ENCODE data around the gene BABAM2.

Gene BABAM2

DNA sequence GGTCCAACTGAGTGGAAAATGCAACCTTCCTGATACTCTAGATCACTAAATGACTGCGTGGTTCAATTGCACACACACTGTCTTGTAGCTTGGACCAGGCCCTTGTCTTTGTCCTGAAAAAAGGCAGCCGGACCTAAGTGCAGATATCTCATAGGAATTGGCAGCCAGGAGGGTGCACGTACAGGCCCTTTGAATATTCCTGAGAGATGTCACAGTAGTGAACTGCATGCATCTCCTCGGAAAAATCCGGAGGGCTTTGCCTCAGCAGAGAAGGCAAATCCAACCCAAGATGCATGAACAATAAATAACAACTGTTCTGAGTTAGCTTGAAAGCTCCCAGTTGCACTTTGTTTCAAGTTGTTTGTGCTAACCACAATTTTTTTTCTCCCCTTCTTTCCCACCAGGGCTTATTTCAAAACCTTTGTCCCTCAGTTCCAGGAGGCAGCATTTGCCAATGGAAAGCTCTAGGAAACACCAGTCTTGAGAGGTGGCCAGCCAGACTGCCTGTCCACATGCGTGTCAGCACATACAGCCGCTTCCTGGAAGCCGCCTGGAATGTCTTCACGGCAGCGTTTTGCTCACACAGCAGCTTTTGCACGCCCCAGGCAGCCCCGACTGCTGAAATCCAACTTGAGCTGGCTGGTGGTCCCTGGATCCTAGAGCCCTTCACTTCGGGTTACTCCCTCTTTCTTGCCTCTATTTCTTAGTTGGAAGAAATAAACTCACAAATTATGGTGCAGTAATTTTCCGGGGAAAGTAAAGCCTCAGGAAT, 447.7 kb downstream of the BABAM2 start:
- DNase-seq: no peak

GRCh38 chr2:28338831-28339321, 448.3 kb downstream of the BABAM2 start:
- no peak for DNase-seq

DNA sequence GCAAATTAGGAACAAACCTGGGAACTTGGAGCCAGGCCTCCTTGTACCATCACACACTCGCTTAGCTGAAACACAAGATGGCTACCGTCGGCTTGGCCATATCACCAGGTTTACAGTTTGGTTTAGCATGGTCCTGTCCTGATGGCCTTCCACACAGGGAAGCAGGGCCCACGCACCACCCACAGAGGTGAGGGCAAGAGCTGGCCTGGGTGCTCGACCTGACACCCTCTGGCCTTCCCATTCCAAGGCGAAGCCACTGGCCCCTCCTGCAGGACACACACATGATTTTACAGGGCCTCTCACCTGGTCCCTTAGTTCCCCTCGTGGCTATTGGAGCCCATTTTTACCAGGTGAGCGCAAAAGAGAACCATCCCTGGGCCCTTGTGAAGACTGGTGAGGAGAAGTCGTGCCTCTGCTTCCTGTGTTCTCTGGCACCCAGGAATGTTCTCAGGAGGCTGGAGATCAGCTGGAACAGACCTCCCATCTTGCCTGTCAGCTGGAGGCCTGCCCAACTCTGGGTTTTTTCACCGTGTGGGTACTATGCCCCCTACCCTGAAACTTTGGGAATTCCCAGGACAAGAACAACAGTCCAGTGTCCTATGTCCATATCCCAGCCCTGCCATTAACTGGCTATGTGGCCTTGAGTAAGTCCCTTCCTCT, 449.1 kb downstream of the BABAM2 start:
- no peak for DNase-seq

DNA sequence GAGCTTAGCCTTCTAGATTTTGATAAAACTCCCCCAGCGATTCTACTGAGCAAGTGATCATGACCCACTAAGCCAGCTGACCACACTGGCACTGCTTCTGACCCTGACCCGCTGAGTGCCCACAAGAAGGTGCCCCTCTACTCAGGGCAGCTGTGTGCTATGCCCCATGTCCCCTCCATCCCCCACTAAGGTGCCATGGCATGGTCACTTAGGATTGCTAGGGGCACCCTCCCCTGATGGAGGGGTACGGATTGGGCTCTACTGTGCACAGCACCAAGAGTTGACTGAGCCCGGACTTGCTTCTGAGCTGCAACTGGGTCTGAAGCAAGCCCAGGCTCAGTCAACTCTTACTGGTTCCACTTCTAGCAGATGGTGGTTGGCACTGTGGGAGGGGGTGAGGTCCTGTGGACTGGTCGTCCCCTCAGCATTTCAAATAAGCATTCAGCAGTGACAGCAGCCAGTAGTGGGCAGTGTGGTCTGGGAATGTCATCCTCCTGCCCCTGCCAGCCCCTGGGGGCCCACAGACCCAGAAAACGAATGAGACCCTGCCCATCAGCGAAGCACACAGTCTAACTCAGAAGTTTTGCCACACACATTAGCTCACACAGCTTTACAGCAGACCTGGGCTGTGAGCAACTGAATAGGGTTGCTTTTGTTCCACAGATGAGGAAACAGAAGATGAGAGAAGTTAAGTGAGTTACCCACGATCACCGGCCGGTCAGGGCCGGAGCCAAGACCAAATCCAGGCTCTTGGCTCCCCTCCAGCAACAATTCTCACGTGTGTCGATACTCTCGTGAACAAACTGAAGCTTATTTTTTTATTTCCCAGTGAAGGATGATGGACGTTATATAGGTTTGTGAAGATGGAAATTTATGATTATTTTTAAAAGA, 450.0 kb downstream of the BABAM2 start:
- DNase-seq: no peak

DNA sequence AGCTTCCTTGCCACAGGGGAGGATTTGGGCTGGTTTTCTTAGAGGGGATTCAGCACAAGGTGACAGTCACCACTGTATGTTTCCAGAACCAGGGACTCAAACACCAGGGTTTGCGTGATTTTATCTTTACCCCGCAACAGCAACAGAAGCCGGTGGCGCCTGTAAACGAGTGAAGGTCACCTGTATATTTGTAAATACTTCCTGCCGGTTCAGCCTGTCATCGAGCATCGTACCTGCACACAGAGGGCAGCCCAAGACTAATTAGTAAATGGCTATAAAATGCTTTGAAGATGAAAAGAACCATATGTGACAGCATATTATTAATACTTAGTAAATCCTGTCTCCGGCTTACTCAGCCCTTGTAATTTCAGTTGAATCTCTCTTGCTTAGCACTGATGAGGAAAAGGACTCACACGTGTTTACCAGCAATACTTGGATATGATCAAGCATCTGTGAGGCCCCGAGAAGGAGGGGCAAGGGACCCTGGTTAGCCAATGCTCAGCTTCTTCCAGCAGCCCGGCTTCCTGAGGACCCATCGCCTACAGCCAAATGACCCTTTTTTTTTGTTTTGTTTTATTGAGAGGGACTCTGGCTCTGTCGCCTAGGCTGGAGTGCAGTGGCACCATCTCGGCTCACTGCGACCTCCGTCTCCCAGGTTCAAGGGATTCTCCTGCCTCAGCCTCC, 450.8 kb downstream of the BABAM2 start:
- DNase-seq: no peak

DNA sequence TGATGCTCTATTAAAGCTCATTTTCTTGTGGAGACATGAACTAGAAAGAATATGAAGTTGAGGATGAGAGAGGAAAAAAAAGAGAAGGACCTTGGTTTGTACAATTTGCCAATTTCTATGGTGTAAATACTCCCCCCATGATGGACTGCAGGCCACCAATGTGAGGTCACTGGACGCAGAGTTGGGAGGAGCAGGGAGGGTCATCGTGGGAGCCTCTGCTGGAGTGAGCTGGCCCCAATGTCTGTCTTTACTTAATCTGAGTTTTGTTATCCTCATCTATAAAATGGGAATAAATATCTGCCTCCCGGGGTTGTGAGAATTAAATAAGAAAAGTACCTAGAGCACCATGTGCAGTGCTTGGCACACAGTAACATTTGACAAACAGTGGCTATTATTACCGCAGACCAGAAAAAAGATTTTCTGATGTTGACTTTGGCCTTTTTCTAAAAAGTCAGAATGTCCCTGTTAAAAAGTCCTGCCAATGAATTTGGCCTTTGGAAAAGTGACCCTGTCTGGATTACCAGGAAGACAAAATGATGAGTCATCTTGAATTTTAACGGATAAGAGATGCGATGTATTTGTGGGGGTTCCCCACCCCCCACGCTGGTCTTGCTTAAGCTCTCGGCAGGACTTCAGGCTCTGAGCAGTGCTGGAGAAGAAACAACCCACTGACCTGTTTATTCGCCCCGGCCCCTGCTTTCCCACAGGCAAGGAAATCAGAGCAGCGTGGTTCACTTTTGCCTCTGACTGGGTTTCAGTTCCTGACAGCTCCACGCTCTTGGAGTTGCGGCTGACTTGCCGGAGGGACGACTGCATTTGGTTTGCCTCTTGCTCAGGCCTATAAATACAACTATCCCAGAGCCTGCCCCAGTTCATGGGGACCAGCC, 451.8 kb downstream of the BABAM2 start:
- DNase-seq: no peak

DNA sequence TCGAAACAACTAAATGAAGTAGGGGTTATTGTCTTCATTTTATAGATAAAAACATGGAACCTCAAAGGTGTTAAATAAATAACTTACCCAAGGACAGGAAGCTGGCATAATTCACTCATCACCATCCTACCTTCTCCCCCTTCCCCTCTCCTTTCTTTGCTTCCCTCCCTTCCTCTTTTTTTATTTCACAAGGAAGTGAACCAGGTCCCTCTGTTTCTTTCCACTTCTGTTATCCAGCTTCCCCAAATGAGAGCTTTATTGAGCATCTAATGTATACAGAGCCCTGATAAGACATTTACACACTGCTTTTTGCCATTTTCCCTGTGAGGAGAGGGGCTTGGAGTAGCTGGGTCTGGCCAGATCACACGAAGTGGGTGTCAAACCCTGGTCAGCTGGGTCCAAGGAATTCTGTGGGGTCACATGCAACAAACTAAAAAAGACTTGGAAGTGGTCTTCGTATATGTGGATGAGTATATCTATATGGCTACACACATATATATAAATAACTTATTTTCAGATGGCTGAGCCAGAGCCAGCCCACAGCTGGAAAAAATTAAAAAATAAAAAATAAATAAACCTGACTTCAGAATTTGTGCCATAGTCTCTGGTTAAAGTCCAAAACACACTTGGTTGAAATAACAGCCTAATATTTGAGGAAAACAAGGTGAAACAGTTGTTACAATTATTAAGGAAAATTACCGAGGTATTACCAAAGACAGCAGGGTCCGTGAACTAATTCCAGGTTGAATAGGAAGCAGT, 452.8 kb downstream of the BABAM2 start:
- DNase-seq: no peak

- no peak for DNase-seq
These were observed 453.6 kb downstream of the BABAM2 start for GRCh38 chr2:28343971-28344715.

DNA sequence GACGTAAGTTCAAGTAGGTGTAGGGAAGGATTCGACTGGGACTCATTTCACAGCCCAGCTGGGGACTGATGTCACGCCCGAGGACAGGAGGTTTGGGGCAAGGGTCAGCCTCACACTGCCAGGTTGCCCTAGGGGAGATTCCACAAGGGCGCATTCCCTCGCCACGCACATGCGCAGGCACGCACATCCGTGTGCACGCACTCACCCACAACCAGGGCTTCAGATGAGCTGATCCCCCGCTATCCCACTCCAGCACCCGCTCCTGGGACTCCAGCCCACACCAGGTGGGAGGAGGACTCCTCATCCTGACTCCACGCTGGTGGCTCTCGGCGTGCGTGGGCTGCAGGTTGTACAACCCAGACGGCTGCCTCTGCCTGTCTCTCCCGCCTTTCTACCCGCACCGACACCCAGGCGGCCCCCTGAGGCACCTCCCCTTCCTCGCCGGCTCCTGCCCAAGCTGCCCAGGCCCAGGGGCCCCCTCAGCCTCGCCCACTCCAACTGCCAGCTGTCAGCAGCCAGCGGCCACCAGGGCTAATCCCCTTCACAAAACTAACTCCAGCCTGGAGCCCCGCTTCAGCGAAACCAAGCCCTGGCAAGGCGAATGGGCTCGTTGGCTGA, 454.3 kb downstream of the BABAM2 start:
- DNase-seq: no peak

DNA sequence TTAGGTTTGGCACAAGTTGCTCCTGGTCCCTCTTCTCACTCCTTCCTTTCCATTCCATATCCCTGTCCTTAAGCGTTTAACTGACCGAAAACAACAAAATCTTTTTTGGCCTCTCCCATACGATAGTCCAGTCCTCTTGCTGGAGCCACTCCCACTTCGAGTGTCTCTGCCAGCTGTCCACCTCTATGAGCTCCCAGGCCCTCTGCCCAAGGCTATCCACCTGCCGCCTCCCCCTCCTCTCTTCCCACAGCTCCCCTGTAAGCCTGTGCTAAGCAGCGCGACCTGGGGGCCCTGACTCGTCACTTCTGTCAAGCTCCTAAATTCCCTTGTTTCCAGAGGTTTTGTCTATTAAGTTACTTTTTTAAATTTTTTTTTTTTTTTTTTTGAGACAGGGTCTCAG, 455.1 kb downstream of the BABAM2 start:
- DNase-seq: no peak

DNA sequence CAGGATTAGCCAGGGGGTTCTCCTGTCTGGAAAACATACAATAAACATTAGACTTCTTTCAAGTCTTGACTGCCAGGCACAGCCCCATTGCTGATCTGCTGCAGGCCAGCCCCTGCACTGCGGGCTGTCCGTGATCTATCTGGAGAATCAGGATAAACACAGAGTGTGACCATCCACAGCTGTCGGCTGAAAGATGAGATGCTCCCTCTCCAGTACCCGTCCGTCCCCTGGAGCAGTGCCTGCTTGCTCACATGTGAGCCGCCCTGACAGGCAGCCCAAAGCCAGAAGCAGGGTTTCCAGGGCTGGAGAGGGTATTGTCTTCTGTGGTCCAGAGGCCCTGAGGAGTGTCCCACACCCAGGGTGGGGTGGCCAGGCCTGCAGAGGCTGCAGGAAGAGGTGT, 456.1 kb downstream of the BABAM2 start:
- no peak for DNase-seq

GRCh38 chr2:28347193-28347592, 456.7 kb downstream of the BABAM2 start:
- no peak for DNase-seq

DNA sequence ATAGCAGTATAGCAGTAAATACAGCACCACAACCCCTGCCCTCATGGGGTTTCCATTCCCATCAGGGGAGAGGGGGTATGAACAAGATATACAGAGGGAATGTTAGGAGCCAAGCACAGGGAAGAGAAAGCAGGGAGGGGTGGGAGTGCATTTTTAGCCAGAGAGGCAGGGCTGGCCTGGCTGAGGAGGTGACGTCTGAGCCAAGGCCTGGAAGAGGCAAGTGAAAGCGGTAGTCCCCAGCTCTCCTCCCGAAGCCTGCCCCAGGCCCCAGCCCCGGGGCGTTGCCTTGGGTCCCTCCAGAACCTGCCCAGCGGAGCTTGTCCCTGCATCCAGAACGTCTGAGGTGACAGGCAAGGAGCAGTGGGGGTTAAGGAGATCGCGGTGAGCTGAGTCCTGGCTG, 457.1 kb downstream of the BABAM2 start:
- DNase-seq: no peak

- DNase-seq: peak; percentile 39 to 60
These were observed 457.6 kb downstream of the BABAM2 start for GRCh38 chr2:28348149-28348567.

DNA sequence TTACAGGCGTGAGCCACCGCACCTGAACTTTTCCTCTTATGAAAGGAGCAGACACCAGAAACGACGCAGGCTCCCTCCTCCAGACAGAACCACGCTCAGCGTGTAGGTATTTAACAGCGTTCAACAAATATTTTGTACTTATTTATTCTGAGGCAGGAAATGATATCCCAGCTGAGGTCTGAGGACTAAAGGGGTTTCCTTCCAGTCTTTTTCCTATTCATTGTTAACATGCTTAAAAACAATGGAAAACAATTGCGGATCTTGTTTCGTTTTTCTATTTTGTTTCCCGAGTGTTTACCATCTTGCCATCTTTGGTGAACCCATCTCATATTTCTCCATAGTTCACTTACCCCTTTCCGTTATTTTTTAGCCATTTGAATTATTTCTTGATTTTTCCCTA, 458.4 kb downstream of the BABAM2 start:
- DNase-seq: no peak

GRCh38 chr2:28349546-28350165, 459.1 kb downstream of the BABAM2 start:
- DNase-seq: no peak

- DNase-seq: no peak
These were observed 459.7 kb downstream of the BABAM2 start for GRCh38 chr2:28350196-28350595.

- no peak for DNase-seq
These were observed 460.3 kb downstream of the BABAM2 start for GRCh38 chr2:28350791-28351285.

DNA sequence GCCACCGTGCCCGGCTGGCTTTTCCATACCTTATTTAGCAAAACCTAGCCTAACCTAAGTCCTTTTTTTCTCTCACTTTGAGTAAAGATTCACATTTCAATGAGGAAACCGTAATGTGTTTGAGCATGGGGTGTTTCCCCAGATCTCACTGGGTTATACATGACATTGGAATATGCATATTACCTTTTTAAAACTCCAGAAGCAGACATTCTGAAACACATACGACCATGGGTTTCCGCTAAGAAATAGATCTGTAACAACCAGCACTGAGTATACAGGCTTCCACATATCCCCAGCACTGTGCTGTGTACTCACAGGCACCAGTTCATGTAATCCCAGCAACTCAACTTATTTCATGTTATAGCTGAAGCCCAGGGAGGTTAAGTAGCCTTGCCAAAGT, 461.1 kb downstream of the BABAM2 start:
- no peak for DNase-seq

Measured in activated CD4-positive, alpha-beta T cell treated with anti-CD3 and anti-CD28 coated beads for 4 hours (primary cell).